ENCODE data around the gene ZNF184. TPM values are rescaled to one million over a fixed set of nuclear protein-coding genes. Genes with fewer than 3 reads are reported as not detected.

ZNF184 gene
- total and polyA plus RNA-seq, 10 of the 15 experiments (the other 5 are each of a cell fraction or from before 2014, with no cell fraction given) = 4.1 to 15.1 (median 8.3) TPM

- POLR2A ChIA-PET = no interaction called here
- ATAC-seq = no peak
- no peak for FAIRE-seq
- no peak overlapping the region for H3K9ac ChIP-seq (ENCODE audit: control insufficient read depth, insufficient read depth, low read length)
- SMC1A ChIA-PET (ENCODE audit: uncharacterized antibody, unreplicated experiment) = no interaction called here
- no peaks in the 10 kb centered on the region for H4K20me1 ChIP-seq (ENCODE audit: control insufficient read depth, insufficient read depth)
- H3K36me3 ChIP-seq (ENCODE audit: control insufficient read depth in 2 of 2, insufficient read depth in 2 of 2, low read length in 1 of 2) = peaks cover 20 to 31% of the 10 kb centered on the region in 2 experiments
- in situ Hi-C loops (cut with MboI) = no loop called here
- no TSS peak for BruUV-seq (replicated peaks)
- DNase-seq (ENCODE audit: low read depth, low spot score) = no peak
- H3K27ac ChIP-seq (ENCODE audit: control insufficient read depth, insufficient read depth) = no peak overlapping the region
- WGBS (ENCODE audit: insufficient coverage, insufficient replicate concordance, low lambda C conversion rate, missing lambda C conversion rate) = 96% methylated on average over 9 of the region's 9 CpGs
- peaks cover 61% of the 10 kb centered on the region for H3K9me3 ChIP-seq (replicated peaks; ENCODE audit: control insufficient read depth, insufficient read depth, low read length)
- H3K4me1 ChIP-seq (ENCODE audit: control insufficient read depth, insufficient read depth, low read length) = no peaks in the 10 kb centered on the region
- RAD21 ChIA-PET (ENCODE audit: unreplicated experiment) = no interaction called here
- no peak overlapping the region for H3K4me3 ChIP-seq
- CTCF ChIA-PET = no interaction called here
- intact Hi-C loops (cut with micrococcal nuclease; ENCODE audit: unreplicated experiment) = no loop called here
- no peaks in the 10 kb centered on the region for H3K79me2 ChIP-seq (ENCODE audit: control insufficient read depth, insufficient read depth, low read length)
- TF ChIP-seq LARP7 (IDR thresholded peaks at IDR 0.05) = no peak
- TF ChIP-seq KLF5 (IDR thresholded peaks at IDR 0.05; ENCODE audit: partially characterized antibody) = peak; percentile 19
- H2AFZ ChIP-seq (ENCODE audit: control insufficient read depth, low read depth, low read length) = no peak overlapping the region
- no peaks in the 10 kb centered on the region for H3K27me3 ChIP-seq (replicated peaks in 1 of 2; ENCODE audit: control insufficient read depth in 2 of 2, insufficient read depth in 2 of 2, low read length in 1 of 2)
- no peak overlapping the region for H3K4me2 ChIP-seq (ENCODE audit: control insufficient read depth, insufficient read depth)
These were observed 21.1 kb downstream of the ZNF184 start for GRCh38 chr6:27451660-27452390.

- Histone ChIP-seq H2AFZ (ENCODE audit: control insufficient read depth, low read depth, low read length) (no peak overlapping the region), H3K79me2 (ENCODE audit: control insufficient read depth, insufficient read depth, low read length) (no peaks in the 10 kb centered on the region), H3K4me2 (ENCODE audit: control insufficient read depth, insufficient read depth) (no peak overlapping the region), H3K4me3 (no peak overlapping the region), H3K9me3 (replicated peaks; ENCODE audit: control insufficient read depth, insufficient read depth, low read length) (peaks cover 37% of the 10 kb centered on the region), H3K27ac (ENCODE audit: control insufficient read depth, insufficient read depth) (no peak overlapping the region), H4K20me1 (ENCODE audit: control insufficient read depth, insufficient read depth) (no peaks in the 10 kb centered on the region), H3K9ac (ENCODE audit: control insufficient read depth, insufficient read depth, low read length) (no peak overlapping the region), H3K4me1 (ENCODE audit: control insufficient read depth, insufficient read depth, low read length) (no peaks in the 10 kb centered on the region), H3K36me3 (ENCODE audit: control insufficient read depth in 2 of 2, insufficient read depth in 2 of 2, low read length in 1 of 2) (peaks cover 6 to 10% of the 10 kb centered on the region in 2 experiments; a peak in 3 of 4 replicates), H3K27me3 (replicated peaks in 1 of 2; ENCODE audit: control insufficient read depth in 2 of 2, insufficient read depth in 2 of 2, low read length in 1 of 2) (no peaks in the 10 kb centered on the region)
- intact Hi-C loops (cut with micrococcal nuclease; ENCODE audit: unreplicated experiment) = no loop called here
- FAIRE-seq (no peak), DNase-seq (ENCODE audit: low read depth, low spot score) (no peak), ATAC-seq (no peak)
- in situ Hi-C loops (cut with MboI) = no loop called here
- ChIA-PET CTCF (no interaction called here), RAD21 (ENCODE audit: unreplicated experiment) (no interaction called here), POLR2A (no interaction called here), SMC1A (ENCODE audit: uncharacterized antibody, unreplicated experiment) (no interaction called here)
- 95% methylated on average over 1 of the region's 1 CpG for WGBS (ENCODE audit: insufficient coverage, insufficient replicate concordance, low lambda C conversion rate, missing lambda C conversion rate)
- BruUV-seq (replicated peaks) = TSS peak; percentile 6
- TF ChIP-seq HDAC6 (IDR thresholded peaks at IDR 0.05; ENCODE audit: unreplicated experiment) (no peak), MXI1 (IDR thresholded peaks at IDR 0.05; ENCODE audit: low read depth, low read length) (no peak), MAX (IDR thresholded peaks at IDR 0.05; ENCODE audit: low read depth, low read length) (no peak), IKZF1 (conservative IDR thresholded peaks at IDR 0.05) (no peak), TAF1 (IDR thresholded peaks at IDR 0.05; ENCODE audit: borderline replicate concordance, low read depth, low read length) (no peak), JUNB (IDR thresholded peaks at IDR 0.05) (no peak), CHD2 (IDR thresholded peaks at IDR 0.05; ENCODE audit: borderline replicate concordance, low read depth, low read length) (no peak), CHD4 (IDR thresholded peaks at IDR 0.05) (no peak), NR2C2 (IDR thresholded peaks at IDR 0.05; ENCODE audit: borderline replicate concordance, control insufficient read depth, insufficient read length, low read depth) (no peak), ZNF207 (IDR thresholded peaks at IDR 0.05; ENCODE audit: borderline replicate concordance) (no peak), BCLAF1 (IDR thresholded peaks at IDR 0.05) (no peak), MLLT1 (IDR thresholded peaks at IDR 0.05) (no peak)
These were observed 24.4 kb downstream of the ZNF184 start for GRCh38 chr6:27448456-27448855.

Measured in GM12878 (cell line).